Activated effector memory CD4-positive, alpha-beta T cell treated with anti-CD3 and anti-CD28 coated beads, Interleukin-2, amount 50 U/mL, for 16 hours (primary cell): ENCODE results near the gene KLHL17.
"Not testable (repeated sequence)": the region's sequence is repeated elsewhere in the genome, so short reads cannot be mapped to it uniquely, and the experiment has no call there.

Experiments used
- DNase-seq: peaks from one replicate; pipeline ENCODE4 v3.0.0-alpha.2; 2020

Gene KLHL17

GRCh38 chr1:1003618-1004419 lies 43.4 kb downstream of the KLHL17 start:
- no peak for DNase-seq

- DNase-seq: no peak
Observed at GRCh38 chr1:1004420-1004779, 44.0 kb downstream of the KLHL17 start.

- DNase-seq: no peak
Observed at GRCh38 chr1:1004780-1005697, 44.7 kb downstream of the KLHL17 start.

GRCh38 chr1:1005774-1006304 lies 45.5 kb downstream of the KLHL17 start:
- DNase-seq: no peak

- no peak for DNase-seq
Observed at GRCh38 chr1:1006305-1007159, 46.1 kb downstream of the KLHL17 start.

GRCh38 chr1:1010131-1010530 lies 49.7 kb downstream of the KLHL17 start:
- not testable (repeated sequence) for DNase-seq

- no peak for DNase-seq
Observed at GRCh38 chr1:1011396-1011949, 51.1 kb downstream of the KLHL17 start.

GRCh38 chr1:1012736-1013104 lies 52.3 kb downstream of the KLHL17 start:
- not testable (repeated sequence) for DNase-seq

- peak; percentile 95 for DNase-seq
Observed at GRCh38 chr1:1013105-1013921, 52.9 kb downstream of the KLHL17 start, which contains the start of gene ISG15. TSS of gene ISG15 (plus strand) at chr1:1013497. CDS start at chr1:1013574, 77 bp downstream.

GRCh38 chr1:1013922-1014648 lies 53.7 kb downstream of the KLHL17 start:
- peak; percentile 81 for DNase-seq

- no peak for DNase-seq
Observed at GRCh38 chr1:1014799-1015681, 54.7 kb downstream of the KLHL17 start.
